SK-N-MC (cell line): ENCODE data around the gene BRIP1.

ENCODE experiments used
- DNase-seq: peaks from one replicate; pipeline ENCODE4 v3.0.0-alpha.2; 2011; ENCODE audit warnings: low read depth, low spot score
- H3K27ac ChIP-seq: fragments of 200-600 bp; sonication (generic); 2 replicates; pipeline ENCODE4 v1.5.1; 2016; ENCODE audit warnings: mixed run types
- H3K36me3 ChIP-seq: fragments of 200-600 bp; sonication (generic); 2 replicates; pipeline ENCODE4 v1.6.1; 2017; ENCODE audit warnings: antibody characterized with exemption, low read length, mixed read lengths; ENCODE audit not compliant: insufficient read depth
- H3K4me3 ChIP-seq: fragments of 200-600 bp; sonication (generic); 2 replicates; pipeline ENCODE4 v1.5.1; 2016
- H3K9ac ChIP-seq: fragments of 200-600 bp; sonication (generic); 2 replicates; pipeline ENCODE4 v1.8.0; 2017; ENCODE audit warnings: mixed run types, mixed read lengths; ENCODE audit not compliant: insufficient read length
- H3K9me3 ChIP-seq: fragments of 200-600 bp; sonication (generic); 2 replicates; pipeline ENCODE4 v1.6.1; 2017; ENCODE audit warnings: low read depth, mild to moderate bottlenecking, antibody characterized with exemption, low read length, moderate library complexity, mixed read lengths
- EZH2 ChIP-seq: fragments of 200-600 bp; sonication (generic); IDR thresholded peaks from one replicate; pipeline ENCODE4 v1.6.1; 2017; ENCODE audit warnings: antibody characterized with exemption
- FOXP2 ChIP-seq: optimal IDR thresholded peaks from 2 replicates; pipeline ENCODE3; 2011; ENCODE audit warnings: mild to moderate bottlenecking, moderate library complexity; ENCODE audit not compliant: insufficient read depth; ENCODE audit errors: extremely low read length, control extremely low read depth
- POLR2AphosphoS5 ChIP-seq: IDR thresholded peaks from 2 replicates; pipeline ENCODE4 v1.6.1; 2012; ENCODE audit warnings: mild to moderate bottlenecking, low read depth, low read length, borderline replicate concordance

BRIP1 gene

DNA sequence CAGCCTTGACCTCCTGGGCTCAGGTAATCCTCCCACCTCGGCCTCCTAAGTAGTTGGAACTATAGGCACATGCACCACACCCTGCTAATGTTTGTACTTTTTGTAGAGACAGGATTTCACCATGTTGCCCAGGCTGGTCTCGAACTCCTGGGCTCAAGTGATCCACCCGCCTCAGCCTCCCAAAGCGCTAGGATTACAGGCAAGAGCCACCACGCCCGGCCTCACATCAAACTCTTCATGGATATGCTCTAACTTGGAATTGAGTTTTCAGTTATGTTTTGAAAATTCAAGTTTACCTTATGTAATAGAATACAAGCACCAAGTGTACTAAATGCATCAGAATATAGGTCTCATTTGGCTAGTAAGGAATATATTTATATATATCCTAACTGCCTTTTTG is 119.6 kb downstream of the BRIP1 start:
- Histone ChIP-seq H3K9me3 (no peaks in the 10 kb centered on the region; the same call in 1 of the 2 replicates), H3K36me3 (peaks cover 61% of the 10 kb centered on the region), H3K27ac (no peak overlapping the region)

DNA sequence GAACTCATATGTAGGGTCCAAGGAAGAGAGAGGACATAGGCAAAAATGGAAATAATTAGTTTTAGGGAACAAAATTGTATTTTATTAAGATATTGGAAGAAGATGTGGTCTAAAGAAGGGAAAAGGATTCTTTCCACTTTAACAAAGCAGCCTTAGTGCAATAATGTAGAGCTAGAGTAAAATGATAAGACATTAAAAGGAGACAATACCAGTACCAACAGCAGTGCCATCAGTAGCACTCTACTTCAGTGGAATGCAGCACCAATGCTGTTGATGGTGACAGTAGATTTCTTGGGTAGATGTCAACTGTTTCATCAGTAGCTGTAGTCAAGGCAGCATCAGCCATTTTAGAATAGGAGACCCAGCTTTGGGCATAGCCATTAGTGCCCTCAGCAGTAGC is 124.3 kb downstream of the BRIP1 start:
- Histone ChIP-seq H3K36me3 (peaks cover 62% of the 10 kb centered on the region), H3K9ac (no peak overlapping the region), H3K27ac (no peak overlapping the region), H3K9me3 (no peaks in the 10 kb centered on the region), H3K4me3 (no peak overlapping the region)
- no peak for DNase-seq
- TF ChIP-seq EZH2 (no peak), POLR2AphosphoS5 (no peak), FOXP2 (no peak)

More for the DNA sequence above, 119.6 kb downstream of the BRIP1 start:
- Histone ChIP-seq H3K9ac (no peak overlapping the region), H3K4me3 (no peak overlapping the region)
- TF ChIP-seq FOXP2, result no peak
- TF ChIP-seq EZH2, result no peak
- no peak for TF ChIP-seq POLR2AphosphoS5
- no peak for DNase-seq

DNA sequence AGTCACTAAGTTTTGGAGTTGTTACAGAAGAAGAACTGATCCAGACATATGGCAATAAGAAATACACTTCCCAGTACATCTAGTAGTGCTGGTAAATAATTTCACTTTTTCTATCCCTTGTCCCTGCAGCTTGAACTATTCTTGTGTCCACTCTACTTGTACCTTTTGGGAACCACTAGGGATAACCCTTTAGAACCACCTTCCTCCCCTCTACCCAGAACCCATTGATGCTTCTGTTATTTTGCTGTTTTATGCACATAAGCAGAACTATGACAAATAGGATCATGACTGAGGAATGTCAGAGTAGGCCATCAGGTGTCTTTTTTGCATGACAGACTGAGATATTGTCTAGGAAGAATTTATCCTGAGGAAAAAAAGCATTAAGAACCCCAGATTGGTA is 125.1 kb downstream of the BRIP1 start:
- H3K27ac ChIP-seq, result no peak overlapping the region
- H3K9ac ChIP-seq, result no peak overlapping the region
- H3K9me3 ChIP-seq, result no peaks in the 10 kb centered on the region
- no peak for DNase-seq
- H3K36me3 ChIP-seq, result peaks cover 62% of the 10 kb centered on the region
- no peak for TF ChIP-seq EZH2
- TF ChIP-seq FOXP2, result no peak
- no peak for TF ChIP-seq POLR2AphosphoS5
- H3K4me3 ChIP-seq, result no peak overlapping the region

DNA sequence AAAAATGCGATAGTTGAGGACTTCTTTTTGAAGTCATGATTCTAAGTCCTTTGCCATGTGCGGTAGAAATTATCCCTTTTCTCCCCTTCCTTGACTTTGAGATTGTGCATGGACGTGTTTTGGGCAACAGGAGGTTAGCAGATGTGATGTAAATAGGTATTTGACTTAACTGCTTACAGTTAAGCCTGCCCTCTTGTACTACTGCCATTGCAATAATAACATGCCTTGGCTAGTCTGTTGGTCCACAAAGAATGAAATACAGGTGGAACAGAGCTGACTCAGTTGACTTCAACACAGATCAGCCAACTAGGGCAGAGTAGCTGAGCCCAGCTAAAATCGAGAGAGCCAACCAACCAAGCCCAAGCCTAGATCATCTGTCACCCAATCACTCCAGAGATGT is 125.5 kb downstream of the BRIP1 start:
- no peak for DNase-seq
- no peak overlapping the region for H3K4me3 ChIP-seq
- H3K27ac ChIP-seq, result no peak overlapping the region
- H3K9ac ChIP-seq, result no peak overlapping the region
- H3K36me3 ChIP-seq, result peaks cover 60% of the 10 kb centered on the region
- H3K9me3 ChIP-seq, result no peaks in the 10 kb centered on the region
- TF ChIP-seq EZH2, result no peak
- no peak for TF ChIP-seq FOXP2
- TF ChIP-seq POLR2AphosphoS5, result no peak

DNA sequence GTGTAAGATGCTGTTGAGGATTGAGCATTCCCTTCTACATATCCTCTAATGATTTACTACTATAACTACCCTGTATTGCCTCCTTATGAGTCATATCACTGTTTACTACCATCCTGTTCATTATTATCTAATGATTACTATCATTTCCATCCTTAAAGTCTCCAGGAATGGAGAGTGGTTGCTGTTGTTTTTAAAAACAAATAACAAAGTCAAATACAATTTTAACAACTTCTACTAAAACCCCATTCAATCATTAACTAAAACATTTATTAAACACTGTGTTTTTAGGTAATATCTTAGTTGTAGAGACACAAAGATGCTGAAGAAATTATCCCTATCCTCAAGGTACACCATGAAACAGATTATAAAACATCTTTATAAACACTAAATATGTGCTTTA is 126.9 kb downstream of the BRIP1 start:
- Histone ChIP-seq H3K27ac (no peak overlapping the region), H3K36me3 (peaks cover 46% of the 10 kb centered on the region), H3K4me3 (no peak overlapping the region), H3K9ac (no peak overlapping the region), H3K9me3 (no peaks in the 10 kb centered on the region)
- no peak for DNase-seq
- TF ChIP-seq EZH2 (no peak), POLR2AphosphoS5 (no peak), FOXP2 (no peak)

DNA sequence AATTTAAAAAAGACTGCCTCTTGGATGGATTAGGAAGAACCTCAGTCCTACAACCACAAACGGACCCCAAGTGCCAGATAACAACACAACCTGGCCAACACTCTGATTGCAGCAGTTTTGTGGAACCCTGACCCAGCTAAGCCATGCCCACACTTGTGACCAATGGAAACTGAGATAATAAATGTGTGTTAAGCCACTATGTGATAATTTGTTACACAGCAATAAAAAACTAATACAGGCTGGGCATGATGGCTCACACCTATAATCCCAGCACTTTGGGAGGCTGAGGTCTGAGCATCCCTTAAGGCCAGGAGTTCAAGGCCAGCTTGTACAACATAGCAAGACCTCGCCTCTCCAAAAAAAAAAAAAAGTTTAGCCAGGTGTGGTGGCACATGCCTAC is 127.5 kb downstream of the BRIP1 start:
- no peak for DNase-seq
- H3K4me3 ChIP-seq, result no peak overlapping the region
- H3K9me3 ChIP-seq, result no peaks in the 10 kb centered on the region
- H3K27ac ChIP-seq, result no peak overlapping the region
- peaks cover 41% of the 10 kb centered on the region for H3K36me3 ChIP-seq
- no peak for TF ChIP-seq EZH2
- TF ChIP-seq POLR2AphosphoS5, result no peak
- no peak for TF ChIP-seq FOXP2
- H3K9ac ChIP-seq, result no peak overlapping the region

DNA sequence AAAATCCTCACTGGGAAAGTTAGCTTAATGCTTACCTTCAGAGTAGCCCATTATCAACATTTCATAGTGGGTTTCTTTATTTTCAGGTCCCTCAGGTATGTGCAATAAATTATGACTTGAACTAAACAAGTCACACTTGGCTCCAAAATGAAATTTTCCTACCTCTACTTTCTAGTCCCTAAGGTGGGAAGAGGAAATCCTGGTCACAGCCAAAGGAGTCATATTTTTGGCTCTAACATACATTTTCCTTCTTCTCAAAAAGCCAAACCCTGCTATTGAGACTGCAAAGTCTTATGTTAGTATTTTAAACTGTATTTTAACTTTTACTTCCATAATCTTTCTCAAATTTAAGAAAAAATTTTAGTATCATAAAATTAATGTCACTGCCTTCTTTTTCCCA is 128.9 kb downstream of the BRIP1 start:
- no peak overlapping the region for H3K9ac ChIP-seq
- no peak overlapping the region for H3K4me3 ChIP-seq
- no peak for DNase-seq
- H3K27ac ChIP-seq, result no peak overlapping the region
- H3K9me3 ChIP-seq, result no peaks in the 10 kb centered on the region
- H3K36me3 ChIP-seq, result peaks cover 28% of the 10 kb centered on the region
- TF ChIP-seq POLR2AphosphoS5, result no peak
- no peak for TF ChIP-seq FOXP2
- TF ChIP-seq EZH2, result no peak

DNA sequence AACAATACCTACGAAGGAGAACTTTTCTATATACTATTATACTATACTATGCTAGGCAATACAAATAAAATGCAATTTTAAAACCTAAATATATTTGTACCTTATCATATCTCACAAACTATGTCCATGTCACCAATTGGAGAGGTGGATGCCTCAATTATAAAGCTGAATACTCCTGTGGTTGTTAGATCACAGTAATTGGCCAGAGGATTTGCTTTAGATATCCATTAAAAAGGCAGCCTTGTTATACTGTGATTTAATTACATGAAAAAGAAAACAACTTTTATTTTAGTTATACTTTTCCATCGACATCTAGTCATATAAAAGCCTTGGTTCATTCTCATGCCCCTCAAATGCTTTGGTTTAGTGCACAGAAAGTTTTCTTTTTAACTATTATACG is 129.3 kb downstream of the BRIP1 start:
- H3K4me3 ChIP-seq, result no peak overlapping the region
- DNase-seq, result no peak
- no peak overlapping the region for H3K9ac ChIP-seq
- H3K9me3 ChIP-seq, result no peaks in the 10 kb centered on the region
- H3K36me3 ChIP-seq, result peaks cover 23% of the 10 kb centered on the region
- no peak overlapping the region for H3K27ac ChIP-seq
- TF ChIP-seq EZH2 (no peak), POLR2AphosphoS5 (no peak), FOXP2 (no peak)

DNA sequence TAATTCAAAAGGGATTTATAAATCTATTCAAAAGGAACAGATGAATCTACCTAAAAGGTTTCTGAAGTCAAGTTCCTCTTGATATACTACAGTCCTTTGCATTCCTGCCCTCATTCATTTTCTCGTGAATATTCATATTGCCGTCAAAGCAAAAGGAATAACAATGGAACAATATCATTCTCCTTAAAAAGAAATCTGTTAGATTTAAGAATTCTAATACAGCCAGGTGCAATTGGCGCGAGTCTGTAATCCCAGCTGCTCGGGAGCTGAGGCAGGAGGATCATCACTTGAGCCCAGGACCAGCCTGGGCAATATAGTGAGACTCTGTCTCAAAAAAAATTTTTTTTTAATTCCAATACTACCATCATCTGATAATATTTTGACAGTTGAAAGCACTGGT is 130.3 kb downstream of the BRIP1 start:
- H3K27ac ChIP-seq, result no peak overlapping the region

More for the DNA sequence above, 130.3 kb downstream of the BRIP1 start:
- Histone ChIP-seq H3K9me3 (no peaks in the 10 kb centered on the region), H3K36me3 (peaks cover 20% of the 10 kb centered on the region), H3K4me3 (no peak overlapping the region), H3K9ac (no peak overlapping the region)
- DNase-seq, result no peak
- no peak for TF ChIP-seq EZH2
- TF ChIP-seq POLR2AphosphoS5, result no peak
- no peak for TF ChIP-seq FOXP2
